H9 (cell line): ENCODE measurements around the gene SIGLEC8. TPM values are rescaled to one million over a fixed set of nuclear protein-coding genes. Genes with fewer than 3 reads are reported as not detected.

ENCODE experiments used
- DNase-seq: peaks from one replicate; pipeline ENCODE4 v3.0.0-alpha.2; 2017
- H2AFZ ChIP-seq: one replicate; pipeline ENCODE4 v1.6.1; 2013; ENCODE audit warnings: mild to moderate bottlenecking, low read length, control low read depth, moderate library complexity
- H2AK5ac ChIP-seq: 2 replicates; pipeline ENCODE4 v1.6.1; 2013; ENCODE audit warnings: low read length, control low read depth, mixed read lengths; ENCODE audit not compliant: insufficient read length
- H2BK120ac ChIP-seq: one replicate; pipeline ENCODE4 v1.6.1; 2013; ENCODE audit warnings: low read depth, mild to moderate bottlenecking, low read length, control low read depth, inconsistent platforms; ENCODE audit not compliant: poor library complexity, severe bottlenecking
- H2BK12ac ChIP-seq: 2 replicates; pipeline ENCODE4 v1.6.1; 2013; ENCODE audit warnings: low read length, control low read depth, mixed read lengths, low read depth; ENCODE audit not compliant: insufficient read length
- H2BK15ac ChIP-seq: 2 replicates; pipeline ENCODE4 v1.6.1; 2013; ENCODE audit warnings: low read depth, low read length, control low read depth
- H2BK20ac ChIP-seq: one replicate; pipeline ENCODE4 v1.6.1; 2013; ENCODE audit warnings: low read depth, mild to moderate bottlenecking, low read length, control low read depth, inconsistent platforms; ENCODE audit not compliant: poor library complexity, severe bottlenecking
- H2BK5ac ChIP-seq: 2 replicates; pipeline ENCODE4 v1.6.1; 2013; ENCODE audit warnings: low read length, control low read depth, mixed read lengths; ENCODE audit not compliant: insufficient read length
- H3K14ac ChIP-seq: 2 replicates; pipeline ENCODE4 v1.6.1; 2013; ENCODE audit warnings: low read length, control low read depth; ENCODE audit not compliant: insufficient read depth
- H3K18ac ChIP-seq: 2 replicates; pipeline ENCODE4 v1.6.1; 2013; ENCODE audit warnings: low read depth, mild to moderate bottlenecking, mixed read lengths, low read length, control low read depth; ENCODE audit not compliant: insufficient read length
- H3K23ac ChIP-seq: 2 replicates; pipeline ENCODE4 v1.6.1; 2013; ENCODE audit warnings: low read length, control low read depth, mixed read lengths, low read depth; ENCODE audit not compliant: insufficient read length
- H3K23me2 ChIP-seq: 2 replicates; pipeline ENCODE4 v1.6.1; 2013; ENCODE audit warnings: low read depth, mild to moderate bottlenecking, mixed read lengths, low read length, control low read depth; ENCODE audit not compliant: insufficient read length, poor library complexity, severe bottlenecking
- H3K27ac ChIP-seq: 2 replicates; pipeline ENCODE4 v1.5.1; 2013; ENCODE audit warnings: low read length, control low read depth, mixed read lengths, low read depth; ENCODE audit not compliant: insufficient read length
- H3K27me3 ChIP-seq: 2 replicates; pipeline ENCODE4 v1.6.1; 2013; ENCODE audit warnings: low read length, control low read depth, inconsistent platforms; ENCODE audit not compliant: insufficient read depth
- H3K4ac ChIP-seq: 2 replicates; pipeline ENCODE4 v1.6.1; 2013; ENCODE audit warnings: low read depth, mild to moderate bottlenecking, control low read depth, inconsistent platforms, low read length, moderate library complexity
- H3K4me1 ChIP-seq: 2 replicates; pipeline ENCODE4 v1.6.1; 2013; ENCODE audit warnings: low read length, control low read depth, inconsistent platforms; ENCODE audit not compliant: insufficient read depth
- H3K4me2 ChIP-seq: 2 replicates; pipeline ENCODE4 v1.6.1; 2013; ENCODE audit warnings: low read length, control low read depth, mixed read lengths; ENCODE audit not compliant: insufficient read length, insufficient read depth
- H3K56ac ChIP-seq: 2 replicates; pipeline ENCODE4 v1.6.1; 2013; ENCODE audit warnings: low read depth, mild to moderate bottlenecking, mixed read lengths, low read length, control low read depth; ENCODE audit not compliant: insufficient read length
- H3K79me1 ChIP-seq: 2 replicates; pipeline ENCODE4 v1.6.1; 2013; ENCODE audit warnings: low read depth, mild to moderate bottlenecking, moderate library complexity, low read length, control low read depth, inconsistent platforms; ENCODE audit not compliant: insufficient read depth, poor library complexity, severe bottlenecking
- H3K79me2 ChIP-seq: 2 replicates; pipeline ENCODE4 v1.6.1; 2013; ENCODE audit warnings: low read length, control low read depth, inconsistent platforms; ENCODE audit not compliant: insufficient read depth
- H3K9ac ChIP-seq: 2 replicates; pipeline ENCODE4 v1.6.1; 2013; ENCODE audit warnings: low read length, control low read depth, mixed read lengths; ENCODE audit not compliant: insufficient read length; ENCODE audit errors: extremely low read depth
- H3K9me3 ChIP-seq: one replicate; pipeline ENCODE4 v1.6.1; 2013; ENCODE audit warnings: low read depth, low read length, inconsistent platforms; ENCODE audit not compliant: control insufficient read depth
- H3T11ph ChIP-seq: one replicate; pipeline ENCODE4 v1.6.1; 2013; ENCODE audit warnings: mild to moderate bottlenecking, low read length, control low read depth, inconsistent platforms
- H4K20me1 ChIP-seq: one replicate; pipeline ENCODE4 v1.6.1; 2013; ENCODE audit not compliant: control insufficient read depth, insufficient read length, insufficient read depth
- H4K5ac ChIP-seq: 2 replicates; pipeline ENCODE4 v1.6.1; 2013; ENCODE audit warnings: low read depth, mild to moderate bottlenecking, mixed read lengths, low read length, control low read depth; ENCODE audit not compliant: insufficient read length
- H4K8ac ChIP-seq: replicated peaks from 2 replicates; pipeline ENCODE4 v1.6.1; 2013; ENCODE audit warnings: low read length, control low read depth, mixed read lengths, low read depth; ENCODE audit not compliant: insufficient read length
- H4K91ac ChIP-seq: 2 replicates; pipeline ENCODE4 v1.6.1; 2013; ENCODE audit warnings: low read depth, mild to moderate bottlenecking, moderate library complexity, mixed read lengths, low read length, control low read depth; ENCODE audit not compliant: insufficient read length
- H3K27ac Mint-ChIP-seq, 3 experiments: 2 replicates in 2 of 3; 3 replicates in 1 of 3; pipeline ENCODE4 v1.8.0; 2020 to 2021; ENCODE audit warnings: mixed read lengths in 3 of 3, mild to moderate bottlenecking in 1 of 3, moderate library complexity in 1 of 3
- H3K27me3 Mint-ChIP-seq: 2 replicates; pipeline ENCODE4 v1.8.0; 2021; ENCODE audit warnings: low read depth, mild to moderate bottlenecking, moderate library complexity, mixed read lengths
- H3K36me3 Mint-ChIP-seq, 3 experiments: 2 replicates in 2 of 3; 3 replicates in 1 of 3; pipeline ENCODE4 v1.8.0; 2020 to 2021; ENCODE audit warnings: low read depth in 3 of 3, mixed read lengths in 3 of 3; ENCODE audit not compliant: insufficient read depth in 1 of 3
- H3K4me1 Mint-ChIP-seq, 2 experiments: 2 replicates each; pipeline ENCODE4 v1.8.0; 2020; ENCODE audit warnings: mixed read lengths in 2 of 2
- H3K4me3 Mint-ChIP-seq, 2 experiments: 2 replicates in 1 of 2; 3 replicates in 1 of 2; pipeline ENCODE4 v1.8.0; 2020 to 2021; ENCODE audit warnings: mild to moderate bottlenecking in 2 of 2, mixed read lengths in 2 of 2, moderate library complexity in 1 of 2
- H3K9me3 Mint-ChIP-seq, 2 experiments: 2 replicates in 1 of 2; 3 replicates in 1 of 2; pipeline ENCODE4 v1.8.0; 2020; ENCODE audit warnings: mild to moderate bottlenecking in 2 of 2, mixed read lengths in 2 of 2, moderate library complexity in 1 of 2
- WGBS: extraction: QIAGEN DNeasy Blood & Tissue Kit; methylation state at CpG from one replicate; pipeline ENCODE4 v1.1.7; 2013; ENCODE audit warnings: missing lambda C conversion rate, low lambda C conversion rate, mixed read lengths; ENCODE audit not compliant: insufficient read length; ENCODE audit errors: extremely low coverage; 5-methylcytosine and 5-hydroxymethylcytosine counted together
- total RNA-seq: library from RNA; stranded (reverse); gene quantifications from 2 replicates; pipeline ENCODE4 v1.2.1, GENCODE V29; 2021
- TF ChIP-seq, protein P1 (sequence below): fragments of 200-600 bp; sonication (generic); conservative IDR thresholded peaks from 3 replicates; pipeline ENCODE4 v1.8.0; 2021; ENCODE audit warnings: antibody characterized with exemption, mild to moderate bottlenecking

SIGLEC8 gene
- total RNA-seq, 1 experiment from 2014 or later: not detected

DNA sequence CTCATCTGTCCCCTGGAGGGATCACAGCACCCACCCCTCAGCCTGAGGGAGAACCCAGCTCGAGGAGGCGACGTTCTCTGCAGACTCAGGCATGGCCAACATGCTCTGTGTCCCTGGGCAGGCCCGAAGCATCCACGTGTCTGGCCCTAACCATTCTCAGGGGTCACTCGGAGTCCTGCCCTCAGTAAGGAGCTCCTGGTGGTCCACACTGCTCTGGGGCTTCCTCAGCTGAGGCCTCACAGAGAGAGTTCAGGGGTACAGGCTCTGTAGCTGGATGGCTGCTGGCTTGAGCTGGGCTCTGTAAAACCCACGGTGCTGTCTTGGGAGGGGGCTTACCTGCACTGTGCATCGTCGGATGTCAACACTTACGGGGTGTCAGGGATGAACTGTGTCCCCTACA is 4.4 kb upstream of the SIGLEC8 start:
- Histone ChIP-seq H2BK20ac (no peak overlapping the region), H3K4me1 (no peaks in the 10 kb centered on the region), H4K5ac (no peak overlapping the region), H3K23ac (no peak overlapping the region), H2BK15ac (no peak overlapping the region), H3K18ac (no peak overlapping the region), H3K4me2 (no peak overlapping the region), H3K27ac (no peak overlapping the region), H3K79me1 (no peaks in the 10 kb centered on the region), H3K79me2 (no peaks in the 10 kb centered on the region), H4K20me1 (no peaks in the 10 kb centered on the region), H2AK5ac (no peak overlapping the region), H3K23me2 (no peaks in the 10 kb centered on the region), H2BK5ac (no peak overlapping the region), H2BK120ac (no peak overlapping the region), H3K9me3 (no peaks in the 10 kb centered on the region), H2BK12ac (no peak overlapping the region), H4K8ac (no peak overlapping the region), H3T11ph (no peak overlapping the region), H3K4ac (no peak overlapping the region), H3K27me3 (no peaks in the 10 kb centered on the region), H3K14ac (no peak overlapping the region), H4K91ac (no peak overlapping the region), H3K9ac (no peak overlapping the region), H2AFZ (no peak overlapping the region), H3K56ac (no peak overlapping the region)
- peaks cover 50% of the 10 kb centered on the region for H3K27me3 Mint-ChIP-seq
- peaks cover 0 to 6% of the 10 kb centered on the region in 2 experiments; a peak in 2 of 4 replicates for H3K4me1 Mint-ChIP-seq
- 0 out of 5 replicates have a peak overlapping the region, but pooled peaks of 1 of the 2 experiments have one; percentile 55 for H3K4me3 Mint-ChIP-seq
- no peaks in the 10 kb centered on the region for H3K36me3 Mint-ChIP-seq
- no CpG with 5 or more reads among the region's 10 CpGs for WGBS
- H3K27ac Mint-ChIP-seq: no peak overlapping the region
- H3K9me3 Mint-ChIP-seq: peaks cover 0 to 86% of the 10 kb centered on the region in 2 experiments; a peak in 2 of 5 replicates
- no peak for DNase-seq
- TF ChIP-seq, protein P1, sequence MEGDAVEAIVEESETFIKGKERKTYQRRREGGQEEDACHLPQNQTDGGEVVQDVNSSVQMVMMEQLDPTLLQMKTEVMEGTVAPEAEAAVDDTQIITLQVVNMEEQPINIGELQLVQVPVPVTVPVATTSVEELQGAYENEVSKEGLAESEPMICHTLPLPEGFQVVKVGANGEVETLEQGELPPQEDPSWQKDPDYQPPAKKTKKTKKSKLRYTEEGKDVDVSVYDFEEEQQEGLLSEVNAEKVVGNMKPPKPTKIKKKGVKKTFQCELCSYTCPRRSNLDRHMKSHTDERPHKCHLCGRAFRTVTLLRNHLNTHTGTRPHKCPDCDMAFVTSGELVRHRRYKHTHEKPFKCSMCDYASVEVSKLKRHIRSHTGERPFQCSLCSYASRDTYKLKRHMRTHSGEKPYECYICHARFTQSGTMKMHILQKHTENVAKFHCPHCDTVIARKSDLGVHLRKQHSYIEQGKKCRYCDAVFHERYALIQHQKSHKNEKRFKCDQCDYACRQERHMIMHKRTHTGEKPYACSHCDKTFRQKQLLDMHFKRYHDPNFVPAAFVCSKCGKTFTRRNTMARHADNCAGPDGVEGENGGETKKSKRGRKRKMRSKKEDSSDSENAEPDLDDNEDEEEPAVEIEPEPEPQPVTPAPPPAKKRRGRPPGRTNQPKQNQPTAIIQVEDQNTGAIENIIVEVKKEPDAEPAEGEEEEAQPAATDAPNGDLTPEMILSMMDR: no peak
